IMR-90 (cell line): ENCODE measurements around the gene WDR43. TPM values are rescaled to one million over a fixed set of nuclear protein-coding genes. Genes with fewer than 3 reads are reported as not detected.

Experiments
- ATAC-seq: fragments of 200-7000 bp; cut with Tn5 transposase; 2 replicates; pipeline ENCODE4 v1.9.1; 2020; ENCODE audit warnings: low read depth, mild to moderate bottlenecking, moderate library complexity
- BruUV-seq: library from RNA; stranded (reverse); fragments of 400-500 nt; replicated peaks from 2 replicates; lab custom pipeline; 2021; lab: Mats Ljungman, UMichigan
- CTCF ChIA-PET: fragments of 300-600 bp; formaldehyde crosslinking; extraction: SDS; loops from one replicate; lab custom pipeline; 2021; ENCODE audit warnings: antibody characterized with exemption; lab: Yijun Ruan, JAX
- POLR2A ChIA-PET: fragments of 300-600 bp; sonication (Branson Sonifier 250); formaldehyde crosslinking; loops from one replicate; lab custom pipeline; 2022; ENCODE audit warnings: antibody characterized with exemption; ENCODE audit not compliant: unreplicated experiment; lab: Charles Lee
- DNase-seq: peaks from one replicate; pipeline ENCODE4 v3.0.0; 2013
- H2AFZ ChIP-seq: replicated peaks from 2 replicates; pipeline ENCODE3; 2013; ENCODE audit warnings: low read length, mild to moderate bottlenecking; ENCODE audit not compliant: poor library complexity
- H2AK5ac ChIP-seq: 2 replicates; pipeline ENCODE4 v1.6.1; 2013; ENCODE audit warnings: low read depth, low read length, inconsistent platforms
- H2AK9ac ChIP-seq: replicated peaks from 2 replicates; pipeline ENCODE3; 2013; ENCODE audit warnings: mild to moderate bottlenecking, low read depth, low read length, moderate library complexity; ENCODE audit not compliant: poor library complexity
- H2BK120ac ChIP-seq: 2 replicates; pipeline ENCODE4 v1.6.1; 2013; ENCODE audit warnings: low read depth, low read length, inconsistent platforms
- H2BK15ac ChIP-seq: 3 replicates; pipeline ENCODE4 v1.6.1; 2013; ENCODE audit warnings: low read depth, low read length, inconsistent platforms
- H2BK20ac ChIP-seq: 2 replicates; pipeline ENCODE4 v1.6.1; 2013; ENCODE audit warnings: low read depth, mild to moderate bottlenecking, inconsistent platforms, low read length, moderate library complexity
- H2BK5ac ChIP-seq: 2 replicates; pipeline ENCODE4 v1.6.1; 2013; ENCODE audit warnings: mild to moderate bottlenecking, low read depth, low read length, inconsistent platforms; ENCODE audit not compliant: poor library complexity, severe bottlenecking
- H3K14ac ChIP-seq: replicated peaks from 2 replicates; pipeline ENCODE4 v1.6.1; 2013; ENCODE audit warnings: low read depth, low read length, inconsistent platforms
- H3K18ac ChIP-seq: 2 replicates; pipeline ENCODE4 v1.6.1; 2013; ENCODE audit warnings: low read depth, low read length, control low read depth
- H3K23ac ChIP-seq: 2 replicates; pipeline ENCODE4 v1.6.1; 2013; ENCODE audit warnings: low read depth, low read length, inconsistent platforms
- H3K27ac ChIP-seq: 2 replicates; pipeline ENCODE4 v1.5.1; 2013; ENCODE audit warnings: mild to moderate bottlenecking, control low read depth, low read length; ENCODE audit not compliant: insufficient read depth
- H3K27me3 ChIP-seq: 2 replicates; pipeline ENCODE4 v1.6.1; 2013; ENCODE audit warnings: low read length; ENCODE audit not compliant: control insufficient read depth, insufficient read depth
- H3K36me3 ChIP-seq: 2 replicates; pipeline ENCODE4 v1.6.1; 2013; ENCODE audit warnings: low read length, mixed read lengths; ENCODE audit not compliant: control insufficient read depth, insufficient read depth
- H3K4ac ChIP-seq: 2 replicates; pipeline ENCODE4 v1.6.1; 2013; ENCODE audit warnings: low read depth, low read length, inconsistent platforms
- H3K4me1 ChIP-seq: 2 replicates; pipeline ENCODE4 v1.6.1; 2013; ENCODE audit warnings: low read length, mixed read lengths; ENCODE audit not compliant: control insufficient read depth, insufficient read depth
- H3K4me2 ChIP-seq: 2 replicates; pipeline ENCODE4 v1.6.1; 2013; ENCODE audit warnings: low read depth, mild to moderate bottlenecking, control low read depth, low read length, moderate library complexity
- H3K4me3 ChIP-seq: 2 replicates; pipeline ENCODE4 v1.5.1; 2013; ENCODE audit warnings: low read depth, mild to moderate bottlenecking, control low read depth, low read length, moderate library complexity; ENCODE audit not compliant: insufficient read depth
- H3K56ac ChIP-seq: 2 replicates; pipeline ENCODE4 v1.6.1; 2013; ENCODE audit warnings: low read length, inconsistent platforms; ENCODE audit not compliant: insufficient read depth; ENCODE audit errors: extremely low read depth
- H3K79me1 ChIP-seq, 2 experiments: 2 replicates each; pipeline ENCODE4 v1.6.1; 2013; ENCODE audit warnings: low read length in 2 of 2, inconsistent platforms in 1 of 2, low read depth in 1 of 2
- H3K9ac ChIP-seq: 2 replicates; pipeline ENCODE4 v1.6.1; 2013; ENCODE audit warnings: low read depth, low read length, control low read depth
- H3K9me1 ChIP-seq: 2 replicates; pipeline ENCODE4 v1.6.1; 2013; ENCODE audit warnings: low read length, inconsistent platforms; ENCODE audit not compliant: insufficient read depth
- H3K9me3 ChIP-seq: 2 replicates; pipeline ENCODE4 v1.6.1; 2013; ENCODE audit warnings: low read length; ENCODE audit not compliant: control insufficient read depth, insufficient read depth
- H4K20me1 ChIP-seq: 2 replicates; pipeline ENCODE4 v1.6.1; 2013; ENCODE audit warnings: low read length, inconsistent platforms; ENCODE audit not compliant: insufficient read depth
- H4K5ac ChIP-seq: 2 replicates; pipeline ENCODE4 v1.6.1; 2013; ENCODE audit warnings: mild to moderate bottlenecking, low read depth, low read length, control low read depth
- H4K8ac ChIP-seq, 2 experiments: 2 replicates each; pipeline ENCODE4 v1.6.1; 2013; ENCODE audit warnings: low read depth in 2 of 2, low read length in 2 of 2, control low read depth in 1 of 2, inconsistent platforms in 1 of 2
- H4K91ac ChIP-seq: 2 replicates; pipeline ENCODE4 v1.6.1; 2013; ENCODE audit warnings: low read depth, low read length, inconsistent platforms; ENCODE audit not compliant: insufficient read depth
- CEBPB ChIP-seq: IDR thresholded peaks from 2 replicates; pipeline ENCODE4 v1.6.1; 2012; ENCODE audit warnings: low read depth, low read length, improper control_type of control experiment
- RCOR1 ChIP-seq: IDR thresholded peaks from 2 replicates; pipeline ENCODE4 v1.6.1; 2012; ENCODE audit warnings: mild to moderate bottlenecking, low read length, improper control_type of control experiment; ENCODE audit not compliant: insufficient replicate concordance
- WGBS, 2 experiments: methylation state at CpG; one replicate each; pipeline versions ENCODE4 v1.1.5 to v1.1.7; 2013; ENCODE audit warnings: missing lambda C conversion rate in 2 of 2; ENCODE audit not compliant: insufficient read length in 1 of 2; ENCODE audit errors: extremely low coverage in 2 of 2; 5-methylcytosine and 5-hydroxymethylcytosine counted together
- dilution Hi-C: fragments of 300-500 bp; cut with HindIII; formaldehyde crosslinking; loops from one replicate; pipeline ENCODE4 v1.14.3; 2018; ENCODE audit warnings: low sequenced_read_pairs; ENCODE audit not compliant: unreplicated experiment
- in situ Hi-C: fragments of 300-500 bp; cut with MboI; formaldehyde crosslinking; loops from 3 replicates; pipeline ENCODE4 v1.14.3; 2019; ENCODE audit warnings: low sequenced_read_pairs, inconsistent platforms, mixed read lengths
- intact Hi-C: fragments of 100-400 bp; cut with micrococcal nuclease; formaldehyde crosslinking; loops from 2 replicates; pipeline ENCODE4 v1.10.0; 2022
- polyA plus RNA-seq, 3 experiments: library from polyadenylated mRNA; depleted of rRNA; stranded (reverse); fragments of >200 nt; gene quantifications; 2 replicates each; pipeline ENCODE4 v1.2.3, GENCODE V29; 2012; ENCODE audit warnings: low replicate concordance in 1 of 3
- total RNA-seq: library from RNA; depleted of rRNA; stranded (reverse); fragments of >200 nt; gene quantifications from 2 replicates; pipeline ENCODE4 v1.2.3, GENCODE V29; 2012

The WDR43 gene
- total and polyA plus RNA-seq, 2 of the 4 experiments (the other 2 are of a cell fraction) = 40.3 to 300 TPM

GRCh38 chr2:28915939-28916338 lies 21.5 kb downstream of the WDR43 start:
- H2BK20ac ChIP-seq = no peak overlapping the region
- dilution Hi-C loops = no loop called here
- no peak overlapping the region for H2AFZ ChIP-seq
- H3K36me3 ChIP-seq = peaks cover 20% of the 10 kb centered on the region
- no peak overlapping the region for H2BK120ac ChIP-seq
- H3K56ac ChIP-seq = no peak overlapping the region
- no CpG with 5 or more reads among the region's 1 CpG for WGBS, 2 experiments
- peaks cover 14% of the 10 kb centered on the region for H4K20me1 ChIP-seq
- no peak overlapping the region for H4K91ac ChIP-seq
- no peaks in the 10 kb centered on the region for H3K9me3 ChIP-seq
- no peak overlapping the region for H3K9ac ChIP-seq
- H4K8ac ChIP-seq = no peak overlapping the region
- no peaks in the 10 kb centered on the region for H3K4me1 ChIP-seq
- H2BK5ac ChIP-seq = peak overlapping the region; percentile 55
- POLR2A ChIA-PET = no interaction called here
- no peak for ATAC-seq
- no peak overlapping the region for H3K14ac ChIP-seq
- H2AK9ac ChIP-seq = no peak overlapping the region
- H3K27ac ChIP-seq = no peak overlapping the region
- no peak overlapping the region for H3K4ac ChIP-seq
- CTCF ChIA-PET = interaction anchor here (1.2 to 2.1 kb wide), 2 partner anchors 10 to 12 kb away, joined by 3 to 7 read pairs; no protein-coding TSS in a partner anchor
- H3K18ac ChIP-seq = no peak overlapping the region
- no peak overlapping the region for H4K5ac ChIP-seq
- H3K27me3 ChIP-seq = no peaks in the 10 kb centered on the region
- no peak for DNase-seq
- H3K9me1 ChIP-seq = no peaks in the 10 kb centered on the region
- H3K4me3 ChIP-seq = no peak overlapping the region
- H2BK15ac ChIP-seq = no peak overlapping the region
- intact Hi-C loops = no loop called here
- H3K4me2 ChIP-seq = no peak overlapping the region
- BruUV-seq = no TSS peak
- TF ChIP-seq RCOR1 (no peak), CEBPB (peak; percentile 25; the same call in 1 of the 2 replicates)
- no peak overlapping the region for H3K23ac ChIP-seq
- H2AK5ac ChIP-seq = no peak overlapping the region
- H3K79me1 ChIP-seq = peaks cover 14 to 54% of the 10 kb centered on the region in 2 experiments
- in situ Hi-C loops = loop anchor here (25.0 kb wide), 1 partner anchor 329 kb away; no protein-coding TSS in a partner anchor
